Measurements from ENCODE around the gene ASPM.

DNA sequence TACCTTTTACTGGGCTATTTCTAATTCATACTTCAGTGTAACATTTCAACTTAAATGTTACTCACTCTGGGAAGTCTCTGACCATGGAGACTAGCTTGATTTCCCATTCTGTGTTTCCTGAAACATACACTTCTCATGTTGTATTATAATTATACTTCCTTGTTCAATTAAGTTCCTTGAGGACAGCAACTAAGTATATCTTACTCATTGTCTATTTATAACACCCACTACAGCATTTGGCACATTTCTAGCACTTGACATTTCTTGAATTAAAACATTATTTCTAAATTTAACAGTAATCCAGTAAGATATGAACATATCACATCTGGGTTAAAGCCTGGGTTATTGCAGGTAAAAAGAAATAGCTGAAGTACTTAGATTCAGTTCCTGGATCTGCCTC lies 47.0 kb downstream of the ASPM start:
- TF ChIP-seq, protein P1, sequence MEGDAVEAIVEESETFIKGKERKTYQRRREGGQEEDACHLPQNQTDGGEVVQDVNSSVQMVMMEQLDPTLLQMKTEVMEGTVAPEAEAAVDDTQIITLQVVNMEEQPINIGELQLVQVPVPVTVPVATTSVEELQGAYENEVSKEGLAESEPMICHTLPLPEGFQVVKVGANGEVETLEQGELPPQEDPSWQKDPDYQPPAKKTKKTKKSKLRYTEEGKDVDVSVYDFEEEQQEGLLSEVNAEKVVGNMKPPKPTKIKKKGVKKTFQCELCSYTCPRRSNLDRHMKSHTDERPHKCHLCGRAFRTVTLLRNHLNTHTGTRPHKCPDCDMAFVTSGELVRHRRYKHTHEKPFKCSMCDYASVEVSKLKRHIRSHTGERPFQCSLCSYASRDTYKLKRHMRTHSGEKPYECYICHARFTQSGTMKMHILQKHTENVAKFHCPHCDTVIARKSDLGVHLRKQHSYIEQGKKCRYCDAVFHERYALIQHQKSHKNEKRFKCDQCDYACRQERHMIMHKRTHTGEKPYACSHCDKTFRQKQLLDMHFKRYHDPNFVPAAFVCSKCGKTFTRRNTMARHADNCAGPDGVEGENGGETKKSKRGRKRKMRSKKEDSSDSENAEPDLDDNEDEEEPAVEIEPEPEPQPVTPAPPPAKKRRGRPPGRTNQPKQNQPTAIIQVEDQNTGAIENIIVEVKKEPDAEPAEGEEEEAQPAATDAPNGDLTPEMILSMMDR (conservative IDR thresholded peaks at IDR 0.05) = no peak
- TF ChIP-seq ZFX (IDR thresholded peaks at IDR 0.05) = no peak

Data from C4-2B (cell line).